A673 (cell line): Measurements from ENCODE around the gene HNRNPA1L2. TPM values are rescaled to one million over a fixed set of nuclear protein-coding genes. Genes with fewer than 3 reads are reported as not detected.

Experiments
- BruUV-seq: library from RNA; stranded (reverse); fragments of 400-500 nt; replicated peaks from 2 replicates; lab custom pipeline; 2021; lab: Mats Ljungman, UMichigan
- CTCF ChIA-PET: fragments of 300-600 bp; sonication (Branson Sonifier 250); formaldehyde crosslinking; loops from one replicate; lab custom pipeline; 2022; ENCODE audit warnings: antibody characterized with exemption; lab: Charles Lee
- POLR2A ChIA-PET: fragments of 300-600 bp; sonication (Branson Sonifier 250); formaldehyde crosslinking; loops from one replicate; lab custom pipeline; 2022; ENCODE audit warnings: antibody characterized with exemption; ENCODE audit not compliant: low non-redundant PET; lab: Charles Lee
- DNase-seq: peaks from one replicate; pipeline ENCODE4 v3.0.0-alpha.2; 2015; ENCODE audit warnings: low spot score
- H3K27ac ChIP-seq: fragments of 200-600 bp; sonication (generic); 2 replicates; pipeline ENCODE4 v1.5.1; 2016; ENCODE audit warnings: mixed run types, low read depth, mild to moderate bottlenecking, mixed read lengths, antibody characterized with exemption, low read length; ENCODE audit not compliant: poor library complexity, severe bottlenecking
- H3K27me3 ChIP-seq: fragments of 200-600 bp; sonication (generic); replicated peaks from 2 replicates; pipeline ENCODE4 v1.6.1; 2017; ENCODE audit warnings: mixed run types, low read depth, mild to moderate bottlenecking, mixed read lengths, antibody characterized with exemption, low read length; ENCODE audit not compliant: insufficient read depth, poor library complexity
- H3K36me3 ChIP-seq: fragments of 200-600 bp; sonication (generic); 2 replicates; pipeline ENCODE4 v1.6.1; 2016; ENCODE audit warnings: mixed run types, mild to moderate bottlenecking, mixed read lengths, antibody characterized with exemption, low read length; ENCODE audit not compliant: insufficient read depth, poor library complexity, severe bottlenecking
- H3K4me1 ChIP-seq: fragments of 200-600 bp; sonication (generic); 2 replicates; pipeline ENCODE4 v1.6.1; 2017; ENCODE audit warnings: mixed run types, mild to moderate bottlenecking, mixed read lengths, antibody characterized with exemption, low read length; ENCODE audit not compliant: insufficient read depth, poor library complexity, severe bottlenecking
- H3K4me3 ChIP-seq: fragments of 200-600 bp; sonication (generic); 2 replicates; pipeline ENCODE4 v1.5.1; 2016; ENCODE audit warnings: low read depth, mixed run types, mild to moderate bottlenecking, mixed read lengths, low read length; ENCODE audit not compliant: poor library complexity, severe bottlenecking
- H3K9me3 ChIP-seq: fragments of 200-600 bp; sonication (generic); 2 replicates; pipeline ENCODE4 v1.6.1; 2016; ENCODE audit warnings: mixed run types, low read depth, mild to moderate bottlenecking, mixed read lengths, antibody characterized with exemption, low read length; ENCODE audit not compliant: poor library complexity, severe bottlenecking
- EZH2 ChIP-seq: fragments of 200-600 bp; sonication (generic); IDR thresholded peaks from 2 replicates; pipeline ENCODE4 v1.6.1; 2017; ENCODE audit warnings: borderline replicate concordance, low read depth, mild to moderate bottlenecking, mixed read lengths, antibody characterized with exemption, low read length; ENCODE audit not compliant: poor library complexity, severe bottlenecking
- intact Hi-C: fragments of 100-400 bp; cut with micrococcal nuclease; formaldehyde crosslinking; loops from one replicate; pipeline ENCODE4 v1.10.0; 2022; ENCODE audit not compliant: unreplicated experiment
- total RNA-seq: library from RNA; stranded (reverse); gene quantifications from 2 replicates; pipeline ENCODE4 v1.2.3, GENCODE V29; 2021
- TF ChIP-seq, protein P1 (sequence below): fragments of 300-800, 200-600 bp; sonication (generic); conservative IDR thresholded peaks from 2 replicates; pipeline ENCODE4 v1.5.1; 2017; ENCODE audit warnings: low read depth, mild to moderate bottlenecking, antibody characterized with exemption, low read length, moderate library complexity, mixed read lengths

The HNRNPA1L2 gene
- total RNA-seq, 1 experiment from 2014 or later, result 10.1 TPM

GRCh38 chr13:52686376-52686775, 44.1 kb downstream of the HNRNPA1L2 start:
- Histone ChIP-seq H3K4me1 (no peaks in the 10 kb centered on the region), H3K36me3 (peaks cover 30% of the 10 kb centered on the region), H3K4me3 (no peak overlapping the region), H3K27ac (no peak overlapping the region), H3K9me3 (no peaks in the 10 kb centered on the region), H3K27me3 (no peaks in the 10 kb centered on the region)
- intact Hi-C loops, result no loop called here
- ChIA-PET POLR2A (no interaction called here), CTCF (no interaction called here)
- no peak for DNase-seq
- TF ChIP-seq, protein P1, sequence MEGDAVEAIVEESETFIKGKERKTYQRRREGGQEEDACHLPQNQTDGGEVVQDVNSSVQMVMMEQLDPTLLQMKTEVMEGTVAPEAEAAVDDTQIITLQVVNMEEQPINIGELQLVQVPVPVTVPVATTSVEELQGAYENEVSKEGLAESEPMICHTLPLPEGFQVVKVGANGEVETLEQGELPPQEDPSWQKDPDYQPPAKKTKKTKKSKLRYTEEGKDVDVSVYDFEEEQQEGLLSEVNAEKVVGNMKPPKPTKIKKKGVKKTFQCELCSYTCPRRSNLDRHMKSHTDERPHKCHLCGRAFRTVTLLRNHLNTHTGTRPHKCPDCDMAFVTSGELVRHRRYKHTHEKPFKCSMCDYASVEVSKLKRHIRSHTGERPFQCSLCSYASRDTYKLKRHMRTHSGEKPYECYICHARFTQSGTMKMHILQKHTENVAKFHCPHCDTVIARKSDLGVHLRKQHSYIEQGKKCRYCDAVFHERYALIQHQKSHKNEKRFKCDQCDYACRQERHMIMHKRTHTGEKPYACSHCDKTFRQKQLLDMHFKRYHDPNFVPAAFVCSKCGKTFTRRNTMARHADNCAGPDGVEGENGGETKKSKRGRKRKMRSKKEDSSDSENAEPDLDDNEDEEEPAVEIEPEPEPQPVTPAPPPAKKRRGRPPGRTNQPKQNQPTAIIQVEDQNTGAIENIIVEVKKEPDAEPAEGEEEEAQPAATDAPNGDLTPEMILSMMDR, result no peak
- TF ChIP-seq EZH2, result no peak
- BruUV-seq, result no TSS peak

Other genes with a start within 250 kb of the HNRNPA1L2 start
- 0.13 and 0.39 TPM in 2 replicates for gene THSD1, start 236.3 kb upstream of the HNRNPA1L2 start, total RNA-seq
- gene VPS36, start 191.8 kb upstream of the HNRNPA1L2 start, total RNA-seq, result 48.4 and 52.9 TPM in 2 replicates
- gene CKAP2, start 187.0 kb upstream of the HNRNPA1L2 start, total RNA-seq, result 104 and 105 TPM in 2 replicates
- 104 and 132 TPM in 2 replicates for gene SUGT1, start 10.4 kb downstream of the HNRNPA1L2 start, total RNA-seq
- gene CNMD, start 97.4 kb downstream of the HNRNPA1L2 start, total RNA-seq, result 2.4 and 2.6 TPM in 2 replicates
- gene PCDH8, start 206.2 kb downstream of the HNRNPA1L2 start, total RNA-seq, result 4.3 and 4.8 TPM in 2 replicates